ENCODE measurements around the gene NOS1AP.

DNA sequence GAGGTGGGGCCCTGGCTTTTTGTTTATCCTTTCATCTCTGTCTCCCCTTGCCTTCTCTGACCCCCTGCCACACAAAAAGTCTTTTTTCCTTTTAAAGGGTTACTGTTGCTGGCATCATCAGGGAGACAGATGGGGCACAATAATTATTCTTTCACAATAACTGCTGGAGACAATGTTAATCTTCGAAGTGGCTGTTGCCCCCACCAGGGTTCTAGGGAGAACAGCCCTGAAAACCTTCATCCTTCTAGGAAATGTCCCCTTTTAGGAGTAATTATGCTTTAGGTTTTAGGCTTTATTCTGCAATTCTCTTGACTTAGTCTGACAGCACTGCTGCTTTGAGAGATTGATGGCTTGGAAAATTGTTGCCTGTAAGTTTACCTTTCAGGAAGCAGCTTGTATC is 150.0 kb downstream of the NOS1AP start:
- TF ChIP-seq FOXK2 (IDR thresholded peaks at IDR 0.05): no peak
- TF ChIP-seq FOXA1 (IDR thresholded peaks at IDR 0.05): no peak
- TF ChIP-seq BHLHE40 (IDR thresholded peaks at IDR 0.05; ENCODE audit: borderline replicate concordance): no peak
- no peak for TF ChIP-seq NFRKB (IDR thresholded peaks at IDR 0.05)
- no peak for TF ChIP-seq ELF4 (IDR thresholded peaks at IDR 0.05)
- TF ChIP-seq LEF1 (IDR thresholded peaks at IDR 0.05; ENCODE audit: borderline replicate concordance): no peak
- TF ChIP-seq TARDBP (IDR thresholded peaks at IDR 0.05): no peak
- no peak for TF ChIP-seq ZNF384 (IDR thresholded peaks at IDR 0.05)
